Smooth muscle cell (in vitro differentiated cells): ENCODE results near the gene ZRANB3. TPM values are rescaled to one million over a fixed set of nuclear protein-coding genes. Genes with fewer than 3 reads are reported as not detected.

Experiments used
- DNase-seq: peaks from one replicate; lab custom pipeline; 2025; ENCODE audit not compliant: unreplicated experiment; lab: John Stamatoyannopoulos, UW
- H2AFZ ChIP-seq: fragments of 200-600 bp; sonication (generic); 2 replicates; pipeline ENCODE4 v1.6.0; 2016; ENCODE audit warnings: antibody characterized with exemption, low read depth, mild to moderate bottlenecking
- H3F3A ChIP-seq: fragments of 200-600 bp; sonication (generic); 2 replicates; pipeline ENCODE4 v1.6.0; 2017; ENCODE audit warnings: antibody characterized with exemption, low read depth
- H3K27ac ChIP-seq: fragments of 200-600 bp; sonication (generic); 2 replicates; pipeline ENCODE4 v1.5.1; 2016; ENCODE audit warnings: low read depth, mild to moderate bottlenecking
- H3K27me3 ChIP-seq: fragments of 200-600 bp; sonication (generic); 2 replicates; pipeline ENCODE4 v1.6.1; 2016; ENCODE audit warnings: low read depth, mild to moderate bottlenecking
- H3K36me3 ChIP-seq: fragments of 200-600 bp; sonication (generic); 2 replicates; pipeline ENCODE4 v1.5.1; 2016; ENCODE audit warnings: low read depth
- H3K4me1 ChIP-seq: fragments of 200-600 bp; sonication (generic); 2 replicates; pipeline ENCODE4 v1.5.1; 2016; ENCODE audit warnings: low read depth
- H3K4me2 ChIP-seq: fragments of 200-600 bp; sonication (generic); 2 replicates; pipeline ENCODE4 v1.6.0; 2016; ENCODE audit warnings: mild to moderate bottlenecking
- H3K4me3 ChIP-seq: fragments of 200-600 bp; sonication (generic); 2 replicates; pipeline ENCODE4 v1.5.1; 2016; ENCODE audit warnings: mild to moderate bottlenecking
- H3K79me2 ChIP-seq: fragments of 200-600 bp; sonication (generic); 2 replicates; pipeline ENCODE4 v1.6.0; 2016; ENCODE audit warnings: low read depth, mild to moderate bottlenecking
- H3K9ac ChIP-seq: fragments of 200-600 bp; sonication (generic); 2 replicates; pipeline ENCODE4 v1.6.0; 2016; ENCODE audit warnings: low read depth
- H3K9me3 ChIP-seq: fragments of 200-600 bp; sonication (generic); replicated peaks from 2 replicates; pipeline ENCODE4 v1.5.1; 2016; ENCODE audit warnings: low read depth
- H4K20me1 ChIP-seq: fragments of 200-600 bp; sonication (generic); 2 replicates; pipeline ENCODE4 v1.6.0; 2016; ENCODE audit warnings: low read depth
- CTCF ChIP-seq: fragments of 200-600 bp; sonication (generic); IDR thresholded peaks from 2 replicates; pipeline ENCODE4 v1.5.1; 2017; ENCODE audit warnings: borderline replicate concordance, mild to moderate bottlenecking, antibody characterized with exemption; ENCODE audit not compliant: insufficient read depth, poor library complexity, severe bottlenecking
- WGBS: methylation state at CpG from one replicate; pipeline ENCODE4 v1.1.7; 2016; ENCODE audit warnings: low lambda C conversion rate; 5-methylcytosine and 5-hydroxymethylcytosine counted together
- polyA plus RNA-seq: library from polyadenylated mRNA; unstranded; fragments of >200 nt; fragmentation: Nextera tagmentation; extraction: Ambion mirVana; gene quantifications from 2 replicates; pipeline ENCODE4 v1.2.1, GENCODE V29; 2016
- total RNA-seq: library from RNA; depleted of rRNA; stranded (reverse); fragments of >200 nt; gene quantifications from 2 replicates; pipeline ENCODE4 v1.2.3, GENCODE V29; 2014

ZRANB3 gene
- total and polyA plus RNA-seq, 2 experiments from 2014 or later, result 1.9 to 4.1 TPM

GRCh38 chr2:135494917-135495316 lies 36.1 kb downstream of the ZRANB3 start:
- H3K27me3 ChIP-seq, result no peaks in the 10 kb centered on the region
- no peak for DNase-seq
- TF ChIP-seq CTCF, result no peak
- no peaks in the 10 kb centered on the region for H3K79me2 ChIP-seq
- WGBS, result 100% methylated on average over 2 of the region's 2 CpGs
- no peak overlapping the region for H3K4me3 ChIP-seq
- H2AFZ ChIP-seq, result no peak overlapping the region
- H3K4me1 ChIP-seq, result no peaks in the 10 kb centered on the region
- no peaks in the 10 kb centered on the region for H3K36me3 ChIP-seq
- H3K9me3 ChIP-seq, result peaks cover 3% of the 10 kb centered on the region
- H3F3A ChIP-seq, result no peaks in the 10 kb centered on the region
- no peak overlapping the region for H3K4me2 ChIP-seq
- H4K20me1 ChIP-seq, result no peaks in the 10 kb centered on the region
- no peak overlapping the region for H3K27ac ChIP-seq
- no peak overlapping the region for H3K9ac ChIP-seq

- Histone ChIP-seq H3K27ac (no peak overlapping the region), H3K36me3 (no peaks in the 10 kb centered on the region), H3K4me1 (no peaks in the 10 kb centered on the region), H3K79me2 (no peaks in the 10 kb centered on the region), H4K20me1 (no peaks in the 10 kb centered on the region), H3K9ac (no peak overlapping the region), H3K27me3 (no peaks in the 10 kb centered on the region), H3K9me3 (peaks cover 3% of the 10 kb centered on the region), H3F3A (no peaks in the 10 kb centered on the region), H2AFZ (no peak overlapping the region), H3K4me3 (no peak overlapping the region), H3K4me2 (no peak overlapping the region)
- DNase-seq, result no peak
- 95% methylated on average over 1 of the region's 1 CpG for whole genome bisulfite sequencing
- no peak for TF ChIP-seq CTCF
Measured at GRCh38 chr2:135494503-135494902, 36.5 kb downstream of the ZRANB3 start.

GRCh38 chr2:135490376-135490775 lies 40.6 kb downstream of the ZRANB3 start:
- WGBS, result 94% methylated on average over 1 of the region's 1 CpG
- H3K79me2 ChIP-seq, result no peaks in the 10 kb centered on the region
- H4K20me1 ChIP-seq, result no peaks in the 10 kb centered on the region
- H3K4me3 ChIP-seq, result no peak overlapping the region
- no peak overlapping the region for H3K27ac ChIP-seq
- TF ChIP-seq CTCF, result no peak
- H3K4me2 ChIP-seq, result no peak overlapping the region
- H3K36me3 ChIP-seq, result peaks cover 7% of the 10 kb centered on the region
- H3K27me3 ChIP-seq, result no peaks in the 10 kb centered on the region
- no peak for DNase-seq
- no peaks in the 10 kb centered on the region for H3F3A ChIP-seq
- no peak overlapping the region for H2AFZ ChIP-seq
- H3K9me3 ChIP-seq, result no peaks in the 10 kb centered on the region
- no peaks in the 10 kb centered on the region for H3K4me1 ChIP-seq
- H3K9ac ChIP-seq, result no peak overlapping the region

GRCh38 chr2:135485441-135485840 lies 45.6 kb downstream of the ZRANB3 start:
- Histone ChIP-seq H3K27ac (no peak overlapping the region), H3K9me3 (no peaks in the 10 kb centered on the region), H4K20me1 (no peaks in the 10 kb centered on the region), H3K27me3 (no peaks in the 10 kb centered on the region), H3K4me3 (no peak overlapping the region), H3K79me2 (no peaks in the 10 kb centered on the region), H3K9ac (no peak overlapping the region), H3F3A (no peaks in the 10 kb centered on the region), H2AFZ (no peak overlapping the region), H3K36me3 (peaks cover 7% of the 10 kb centered on the region), H3K4me1 (no peaks in the 10 kb centered on the region), H3K4me2 (no peak overlapping the region)
- no peak for TF ChIP-seq CTCF
- DNase-seq, result no peak
- WGBS, result 87% methylated on average over 4 of the region's 4 CpGs
